Measurements from ENCODE around the gene CEBPZ. TPM values are rescaled to one million over a fixed set of nuclear protein-coding genes. Genes with fewer than 3 reads are reported as not detected.

CEBPZ gene
- total and polyA plus RNA-seq, 10 of the 15 experiments (the other 5 are each of a cell fraction or from before 2014, with no cell fraction given): 29.4 to 89.2 (median 49.5) TPM

DNA sequence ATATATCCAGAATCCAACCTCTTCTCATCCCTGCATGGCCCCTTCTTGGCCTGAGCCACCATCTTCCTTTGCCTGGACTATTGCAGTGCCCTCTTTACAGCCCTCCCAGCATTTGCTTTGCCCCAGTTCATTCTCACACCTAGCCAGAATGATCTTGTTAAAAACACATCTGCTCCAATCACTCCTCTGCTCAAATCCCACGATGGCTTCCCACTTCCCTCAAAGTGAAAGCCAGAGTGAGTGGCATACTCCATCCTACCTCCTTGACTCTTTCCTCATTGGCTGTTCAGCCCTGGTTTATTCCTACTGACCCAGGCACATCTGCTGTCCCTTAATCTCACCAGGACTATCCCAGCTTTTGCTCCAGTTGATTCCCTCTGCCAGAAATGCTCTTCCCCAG is 57.7 kb downstream of the CEBPZ start (continued):
- TF ChIP-seq EZH2 (IDR thresholded peaks at IDR 0.05; ENCODE audit: borderline replicate concordance, control insufficient read depth, low read depth, low read length) (no peak), CUX1 (IDR thresholded peaks at IDR 0.05; ENCODE audit: insufficient replicate concordance, low read depth, low read length) (no peak), MYB (IDR thresholded peaks at IDR 0.05; ENCODE audit: borderline replicate concordance, low read depth, low read length) (no peak), RUNX3 (IDR thresholded peaks at IDR 0.05; ENCODE audit: low read length) (no peak), GABPA (IDR thresholded peaks at IDR 0.05; ENCODE audit: low read depth) (no peak), BHLHE40 (IDR thresholded peaks at IDR 0.05; ENCODE audit: borderline replicate concordance in 1 of 2, low read depth in 2 of 2, low read length in 1 of 2) (no peak), KDM1A (IDR thresholded peaks at IDR 0.05; ENCODE audit: borderline replicate concordance) (no peak), USF2 (IDR thresholded peaks at IDR 0.05; ENCODE audit: borderline replicate concordance, low read depth, low read length) (no peak), ZZZ3 (IDR thresholded peaks at IDR 0.05; ENCODE audit: control insufficient read depth, insufficient read length, low read depth) (no peak), ZNF24 (IDR thresholded peaks at IDR 0.05) (no peak)
